Activated T-cell treated with anti-CD3 and anti-CD28 coated beads, Interleukin-2, amount 50 U/mL, for 4 hours (primary cell): ENCODE results near the gene RGS7. TPM values are rescaled to one million over a fixed set of nuclear protein-coding genes. Genes with fewer than 3 reads are reported as not detected.

ENCODE experiments used
- ATAC-seq, 2 donors: fragments of 200-7000 bp; cut with Tn5 transposase; one replicate each; pipeline ENCODE4 v1.10.0; 2021
- DNase-seq: peaks from one replicate; pipeline ENCODE4 v3.0.0-alpha.2; 2020
- H3K27me3 Mint-ChIP-seq: one replicate; pipeline ENCODE4 v1.8.0; 2021; ENCODE audit warnings: low read depth, mixed read lengths
- H3K36me3 Mint-ChIP-seq: one replicate; pipeline ENCODE4 v1.8.0; 2022; ENCODE audit warnings: mixed read lengths; ENCODE audit not compliant: insufficient read depth
- H3K4me1 Mint-ChIP-seq: one replicate; pipeline ENCODE4 v1.8.0; 2021; ENCODE audit warnings: low read depth, mixed read lengths
- H3K4me3 Mint-ChIP-seq: one replicate; pipeline ENCODE4 v1.8.0; 2021; ENCODE audit warnings: mild to moderate bottlenecking, moderate library complexity, mixed read lengths
- H3K9me3 Mint-ChIP-seq: one replicate; pipeline ENCODE4 v1.8.0; 2021; ENCODE audit warnings: mixed read lengths
- total RNA-seq, 3 donors: library from RNA; stranded (reverse); gene quantifications; one replicate each; pipeline ENCODE4 v1.2.1, GENCODE V29; 2021

The RGS7 gene
- total RNA-seq, 3 donors from 2014 or later, result not detected

DNA sequence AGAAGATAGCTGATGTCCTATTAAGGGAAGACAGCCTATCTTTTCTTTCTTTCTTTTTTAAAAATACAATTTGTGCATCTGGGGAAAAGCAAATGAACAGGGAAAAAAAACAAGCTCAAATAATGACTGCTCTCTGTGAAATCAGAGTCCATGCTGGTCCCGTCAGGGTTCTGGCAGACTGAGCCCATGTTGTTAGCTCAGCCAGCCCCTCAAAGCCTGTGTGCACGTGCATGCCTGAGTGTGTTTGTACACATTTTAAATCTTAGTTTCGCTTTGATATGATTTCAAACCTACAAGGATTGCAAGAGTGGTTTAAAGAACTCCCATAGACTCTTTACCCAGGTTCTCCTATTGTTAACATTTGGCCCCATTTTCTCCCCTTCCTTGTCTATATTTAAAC lies 513.2 kb downstream of the RGS7 start:
- no peaks in the 10 kb centered on the region for H3K27me3 Mint-ChIP-seq
- H3K4me1 Mint-ChIP-seq, result no peaks in the 10 kb centered on the region
- H3K36me3 Mint-ChIP-seq, result no peaks in the 10 kb centered on the region
- no peak for ATAC-seq
- no peaks in the 10 kb centered on the region for H3K9me3 Mint-ChIP-seq
- no peak overlapping the region for H3K4me3 Mint-ChIP-seq
- DNase-seq, result no peak

DNA sequence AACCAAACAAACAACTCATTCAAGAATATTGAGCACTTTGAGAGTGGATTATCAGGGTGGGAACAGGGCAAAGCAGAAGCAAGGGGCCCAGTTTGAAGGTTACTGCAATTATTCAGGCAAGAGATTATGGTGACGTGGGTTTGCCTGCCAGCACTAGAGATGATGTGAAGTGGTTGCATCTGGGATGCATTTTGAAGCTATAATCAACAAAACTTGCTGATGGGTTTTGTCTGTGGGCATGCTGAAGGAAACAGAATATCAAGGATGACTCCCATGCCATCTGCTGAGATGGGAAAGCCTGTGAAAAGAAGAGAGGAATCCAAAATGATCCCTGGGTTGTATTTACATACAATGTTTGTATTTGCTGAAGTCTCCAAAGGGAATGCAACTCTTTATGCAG lies 520.7 kb downstream of the RGS7 start:
- DNase-seq, result no peak

DNA sequence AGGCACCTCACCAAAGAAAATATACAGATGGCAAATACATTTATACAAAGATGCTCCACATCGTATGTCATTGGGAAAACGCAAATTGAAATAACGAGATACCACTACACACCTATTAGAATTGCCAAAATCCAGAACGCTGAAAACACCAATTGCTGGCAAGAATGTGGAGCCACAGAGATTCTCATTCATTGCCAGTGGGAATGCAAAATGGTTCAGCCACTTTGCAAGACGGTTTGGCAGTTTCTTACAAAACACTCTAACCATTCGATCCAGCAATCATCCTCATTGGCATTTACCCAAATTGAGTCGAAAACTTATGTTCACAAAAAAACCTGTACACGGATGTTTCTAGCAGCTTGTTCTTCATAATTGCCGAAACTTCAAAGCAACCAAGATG lies 521.7 kb downstream of the RGS7 start:
- Mint-ChIP-seq H3K9me3 (peaks cover 4% of the 10 kb centered on the region), H3K27me3 (no peaks in the 10 kb centered on the region), H3K36me3 (no peaks in the 10 kb centered on the region), H3K4me3 (no peak overlapping the region), H3K4me1 (no peaks in the 10 kb centered on the region)
- DNase-seq (no peak), ATAC-seq (no peak)

More for the DNA sequence above, 520.7 kb downstream of the RGS7 start:
- Mint-ChIP-seq H3K4me3 (no peak overlapping the region), H3K4me1 (no peaks in the 10 kb centered on the region), H3K36me3 (no peaks in the 10 kb centered on the region), H3K27me3 (no peaks in the 10 kb centered on the region), H3K9me3 (peaks cover 4% of the 10 kb centered on the region)
- no peak for ATAC-seq

DNA sequence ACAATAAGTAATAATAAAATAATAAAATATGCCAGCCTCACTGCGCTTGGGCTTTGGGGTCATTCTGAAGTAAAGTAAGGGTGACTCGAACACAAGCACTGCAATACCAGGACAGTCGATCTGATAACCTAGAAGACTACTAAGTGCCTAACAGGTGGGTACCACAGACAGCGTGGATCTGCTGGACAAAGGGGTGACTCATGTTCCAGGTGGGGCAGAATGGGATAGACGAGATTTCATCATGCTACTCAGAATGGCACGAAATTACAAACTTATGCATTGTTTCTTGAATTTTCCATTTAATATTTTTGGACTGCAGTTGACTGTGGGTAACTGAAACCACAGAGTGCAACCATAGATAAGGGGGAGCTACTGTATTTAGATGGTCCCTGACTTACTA lies 523.9 kb downstream of the RGS7 start:
- no peak overlapping the region for H3K4me3 Mint-ChIP-seq
- H3K9me3 Mint-ChIP-seq, result peaks cover 4% of the 10 kb centered on the region
- no peaks in the 10 kb centered on the region for H3K27me3 Mint-ChIP-seq
- H3K4me1 Mint-ChIP-seq, result no peaks in the 10 kb centered on the region
- ATAC-seq, result no peak
- DNase-seq, result no peak
- H3K36me3 Mint-ChIP-seq, result no peaks in the 10 kb centered on the region

- ATAC-seq (no peak), DNase-seq (no peak)
- Mint-ChIP-seq H3K36me3 (no peaks in the 10 kb centered on the region), H3K4me3 (no peak overlapping the region), H3K4me1 (no peaks in the 10 kb centered on the region), H3K9me3 (peaks cover 4% of the 10 kb centered on the region), H3K27me3 (no peaks in the 10 kb centered on the region)
Measured at GRCh38 chr1:240831922-240832321, 525.1 kb downstream of the RGS7 start.

DNA sequence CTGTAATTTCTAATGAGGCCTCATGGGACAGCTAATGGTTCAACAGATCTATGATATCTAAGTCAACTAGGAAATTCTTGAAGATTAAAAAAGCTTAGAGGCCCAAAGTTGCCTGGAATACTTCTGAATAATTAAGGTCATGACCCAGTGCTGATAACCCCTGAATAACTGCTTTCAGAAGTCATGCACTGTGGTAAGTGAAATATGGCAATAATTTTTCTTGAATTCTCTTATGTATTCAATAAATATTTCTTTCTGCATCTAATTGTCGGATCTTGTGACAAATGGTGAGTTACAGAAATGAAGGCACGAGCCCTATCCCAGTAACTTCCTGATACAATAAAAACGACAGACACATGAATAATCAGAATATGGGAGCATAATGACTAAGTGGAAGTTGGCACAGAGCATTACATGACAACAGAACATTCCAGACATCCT lies 525.8 kb downstream of the RGS7 start:
- Mint-ChIP-seq H3K27me3 (no peaks in the 10 kb centered on the region), H3K4me3 (no peak overlapping the region), H3K9me3 (peaks cover 4% of the 10 kb centered on the region), H3K4me1 (no peaks in the 10 kb centered on the region), H3K36me3 (no peaks in the 10 kb centered on the region)
- ATAC-seq, result no peak
- no peak for DNase-seq

- H3K27me3 Mint-ChIP-seq, result no peaks in the 10 kb centered on the region
- DNase-seq, result no peak
- H3K4me1 Mint-ChIP-seq, result no peaks in the 10 kb centered on the region
- peaks cover 4% of the 10 kb centered on the region for H3K9me3 Mint-ChIP-seq
- H3K36me3 Mint-ChIP-seq, result no peaks in the 10 kb centered on the region
- no peak overlapping the region for H3K4me3 Mint-ChIP-seq
- ATAC-seq, result no peak
Measured at GRCh38 chr1:240829487-240829886, 527.5 kb downstream of the RGS7 start.

GRCh38 chr1:240827786-240828185 lies 529.2 kb downstream of the RGS7 start:
- DNase-seq (no peak), ATAC-seq (no peak)
- H3K9me3 Mint-ChIP-seq, result peaks cover 4% of the 10 kb centered on the region
- no peak overlapping the region for H3K4me3 Mint-ChIP-seq
- no peaks in the 10 kb centered on the region for H3K27me3 Mint-ChIP-seq
- H3K4me1 Mint-ChIP-seq, result no peaks in the 10 kb centered on the region
- H3K36me3 Mint-ChIP-seq, result no peaks in the 10 kb centered on the region

GRCh38 chr1:240824238-240824637 lies 532.8 kb downstream of the RGS7 start:
- no peaks in the 10 kb centered on the region for H3K4me1 Mint-ChIP-seq
- no peaks in the 10 kb centered on the region for H3K36me3 Mint-ChIP-seq
- H3K27me3 Mint-ChIP-seq, result no peaks in the 10 kb centered on the region
- no peak for DNase-seq
- H3K9me3 Mint-ChIP-seq, result peaks cover 3% of the 10 kb centered on the region
- no peak for ATAC-seq
- no peak overlapping the region for H3K4me3 Mint-ChIP-seq

GRCh38 chr1:240823357-240823756 lies 533.6 kb downstream of the RGS7 start:
- ATAC-seq (no peak), DNase-seq (no peak)
- no peaks in the 10 kb centered on the region for H3K36me3 Mint-ChIP-seq
- no peaks in the 10 kb centered on the region for H3K27me3 Mint-ChIP-seq
- H3K4me1 Mint-ChIP-seq, result no peaks in the 10 kb centered on the region
- no peak overlapping the region for H3K4me3 Mint-ChIP-seq
- H3K9me3 Mint-ChIP-seq, result peaks cover 3% of the 10 kb centered on the region

DNA sequence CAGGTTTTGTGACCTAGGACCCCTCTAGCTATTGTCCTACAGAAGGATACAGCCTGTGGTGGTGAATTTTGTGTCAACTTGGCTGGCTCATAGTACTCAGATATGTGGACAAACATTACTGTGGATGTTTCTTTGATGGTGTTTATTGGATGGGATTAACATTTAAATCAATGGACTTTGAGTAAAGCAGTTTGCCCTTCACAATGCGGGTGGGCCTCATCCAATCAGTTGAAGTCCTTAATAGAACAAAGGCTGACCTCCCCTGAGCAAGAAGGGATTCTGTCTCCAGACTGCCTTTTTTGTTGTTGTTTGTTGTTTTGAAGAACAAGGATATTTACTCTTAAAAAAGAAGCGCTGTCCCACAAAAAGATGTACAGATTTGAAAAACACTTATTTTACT lies 535.1 kb downstream of the RGS7 start:
- no peaks in the 10 kb centered on the region for H3K27me3 Mint-ChIP-seq
- no peaks in the 10 kb centered on the region for H3K4me1 Mint-ChIP-seq
- DNase-seq, result no peak
- H3K9me3 Mint-ChIP-seq, result peaks cover 6% of the 10 kb centered on the region
- no peak for ATAC-seq
- no peak overlapping the region for H3K4me3 Mint-ChIP-seq
- no peaks in the 10 kb centered on the region for H3K36me3 Mint-ChIP-seq

- no peak for ATAC-seq
- Mint-ChIP-seq H3K36me3 (no peaks in the 10 kb centered on the region), H3K4me3 (no peak overlapping the region), H3K4me1 (no peaks in the 10 kb centered on the region), H3K9me3 (peaks cover 6% of the 10 kb centered on the region), H3K27me3 (no peaks in the 10 kb centered on the region)
- DNase-seq, result no peak
Measured at GRCh38 chr1:240820816-240821215, 536.2 kb downstream of the RGS7 start.

DNA sequence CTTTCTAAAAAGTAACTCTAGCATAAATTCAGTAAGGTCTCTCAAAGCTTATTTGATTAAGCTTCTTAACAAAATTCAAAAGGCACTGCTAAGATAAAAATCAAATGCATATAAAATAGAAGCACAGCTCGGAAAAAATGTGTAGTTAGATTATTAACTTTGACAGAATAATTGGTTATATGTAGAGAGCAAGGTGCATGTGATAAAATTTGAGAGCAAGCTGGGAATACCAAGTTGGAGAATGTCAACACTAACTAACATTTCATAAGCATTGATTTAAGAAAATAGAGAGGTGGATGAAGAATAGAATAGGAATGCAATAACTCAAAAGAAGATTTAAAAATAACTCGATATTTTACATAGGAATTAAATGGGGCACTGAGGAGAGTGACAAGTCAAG lies 540.5 kb downstream of the RGS7 start:
- ATAC-seq, result no peak
- no peak for DNase-seq
- H3K4me3 Mint-ChIP-seq, result no peak overlapping the region
- H3K27me3 Mint-ChIP-seq, result no peaks in the 10 kb centered on the region
- H3K4me1 Mint-ChIP-seq, result no peaks in the 10 kb centered on the region
- no peaks in the 10 kb centered on the region for H3K36me3 Mint-ChIP-seq
- H3K9me3 Mint-ChIP-seq, result peaks cover 5% of the 10 kb centered on the region

GRCh38 chr1:240813720-240814119 lies 543.3 kb downstream of the RGS7 start:
- no peak for DNase-seq
- Mint-ChIP-seq H3K4me1 (no peaks in the 10 kb centered on the region), H3K27me3 (no peaks in the 10 kb centered on the region), H3K36me3 (no peaks in the 10 kb centered on the region), H3K4me3 (no peak overlapping the region), H3K9me3 (peaks cover 3% of the 10 kb centered on the region)
- ATAC-seq, result no peak

DNA sequence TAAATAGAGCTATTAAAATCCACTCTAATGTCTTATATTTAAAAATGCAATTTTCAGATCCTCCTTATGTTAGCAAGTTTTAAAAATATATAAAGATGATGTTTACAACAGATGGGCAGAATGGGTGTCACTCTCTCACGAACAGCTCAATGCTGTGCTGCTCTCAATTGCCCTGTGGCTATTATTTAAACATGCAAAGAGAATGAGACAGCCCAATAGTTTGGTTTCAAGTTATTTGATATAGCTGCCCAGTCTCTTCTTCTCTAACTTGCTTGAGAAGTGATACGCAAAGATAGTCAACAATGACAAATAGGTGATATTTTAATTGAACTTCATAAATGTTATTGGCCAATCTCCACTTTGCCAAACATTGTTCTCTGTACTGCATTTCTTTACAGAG lies 545.7 kb downstream of the RGS7 start:
- H3K27me3 Mint-ChIP-seq, result no peaks in the 10 kb centered on the region
- H3K9me3 Mint-ChIP-seq, result no peaks in the 10 kb centered on the region
- no peak for ATAC-seq
- no peaks in the 10 kb centered on the region for H3K4me1 Mint-ChIP-seq
- DNase-seq, result no peak
- no peaks in the 10 kb centered on the region for H3K36me3 Mint-ChIP-seq
- no peak overlapping the region for H3K4me3 Mint-ChIP-seq

- no peaks in the 10 kb centered on the region for H3K36me3 Mint-ChIP-seq
- H3K4me3 Mint-ChIP-seq, result no peak overlapping the region
- no peaks in the 10 kb centered on the region for H3K9me3 Mint-ChIP-seq
- DNase-seq (no peak), ATAC-seq (no peak)
- no peaks in the 10 kb centered on the region for H3K27me3 Mint-ChIP-seq
- no peaks in the 10 kb centered on the region for H3K4me1 Mint-ChIP-seq
Measured at GRCh38 chr1:240808381-240808780, 548.6 kb downstream of the RGS7 start.
